Fibroblast of skin of abdomen (primary cell): Measurements from ENCODE around the gene TTC33.
"Not testable (repeated sequence)": the region's sequence is repeated elsewhere in the genome, so short reads cannot be mapped to it uniquely, and the experiment has no call there.

Experiments
- DNase-seq: peaks from one replicate; pipeline ENCODE4 v3.0.0-alpha.2; 2013

Gene TTC33

GRCh38 chr5:40652441-40653220 lies 103.1 kb downstream of the TTC33 start:
- no peak for DNase-seq

GRCh38 chr5:40651201-40651600 lies 104.6 kb downstream of the TTC33 start:
- DNase-seq: no peak

GRCh38 chr5:40649463-40650030 lies 106.2 kb downstream of the TTC33 start:
- no peak for DNase-seq

- no peak for DNase-seq
Observed at GRCh38 chr5:40648150-40648549, 107.6 kb downstream of the TTC33 start.

GRCh38 chr5:40646266-40646665 lies 109.5 kb downstream of the TTC33 start:
- DNase-seq: no peak

GRCh38 chr5:40639531-40639930 lies 116.2 kb downstream of the TTC33 start:
- DNase-seq: not testable (repeated sequence)

GRCh38 chr5:40634593-40634992 lies 121.2 kb downstream of the TTC33 start:
- no peak for DNase-seq

GRCh38 chr5:40634154-40634553 lies 121.6 kb downstream of the TTC33 start:
- no peak for DNase-seq

- DNase-seq: no peak
Observed at GRCh38 chr5:40631236-40631635, 124.5 kb downstream of the TTC33 start.

- no peak for DNase-seq
Observed at GRCh38 chr5:40630126-40630525, 125.6 kb downstream of the TTC33 start.

- DNase-seq: no peak
Observed at GRCh38 chr5:40628407-40628806, 127.4 kb downstream of the TTC33 start.

GRCh38 chr5:40627706-40628105 lies 128.1 kb downstream of the TTC33 start:
- peak; percentile 59 for DNase-seq

GRCh38 chr5:40626801-40627200 lies 129.0 kb downstream of the TTC33 start:
- no peak for DNase-seq

GRCh38 chr5:40623480-40624420 lies 132.0 kb downstream of the TTC33 start:
- DNase-seq: no peak

- no peak for DNase-seq
Observed at GRCh38 chr5:40622463-40623252, 133.1 kb downstream of the TTC33 start.

- peak; percentile 32 for DNase-seq
Observed at GRCh38 chr5:40619421-40619820, 136.3 kb downstream of the TTC33 start.

GRCh38 chr5:40618926-40619325 lies 136.8 kb downstream of the TTC33 start:
- peak; percentile 14 for DNase-seq

- no peak for DNase-seq
Observed at GRCh38 chr5:40616781-40617180, 139.0 kb downstream of the TTC33 start.

GRCh38 chr5:40615586-40616170 lies 140.1 kb downstream of the TTC33 start:
- peak; percentile 9 for DNase-seq

- no peak for DNase-seq
Observed at GRCh38 chr5:40614923-40615585, 140.7 kb downstream of the TTC33 start.

GRCh38 chr5:40614466-40614865 lies 141.3 kb downstream of the TTC33 start:
- DNase-seq: no peak
